GM04503 (cell line): ENCODE data around the gene MORC2.

ENCODE experiments used
- DNase-seq: peaks from one replicate; pipeline ENCODE4 v3.0.0-alpha.2; 2012; ENCODE audit warnings: low read depth

MORC2 gene

DNA sequence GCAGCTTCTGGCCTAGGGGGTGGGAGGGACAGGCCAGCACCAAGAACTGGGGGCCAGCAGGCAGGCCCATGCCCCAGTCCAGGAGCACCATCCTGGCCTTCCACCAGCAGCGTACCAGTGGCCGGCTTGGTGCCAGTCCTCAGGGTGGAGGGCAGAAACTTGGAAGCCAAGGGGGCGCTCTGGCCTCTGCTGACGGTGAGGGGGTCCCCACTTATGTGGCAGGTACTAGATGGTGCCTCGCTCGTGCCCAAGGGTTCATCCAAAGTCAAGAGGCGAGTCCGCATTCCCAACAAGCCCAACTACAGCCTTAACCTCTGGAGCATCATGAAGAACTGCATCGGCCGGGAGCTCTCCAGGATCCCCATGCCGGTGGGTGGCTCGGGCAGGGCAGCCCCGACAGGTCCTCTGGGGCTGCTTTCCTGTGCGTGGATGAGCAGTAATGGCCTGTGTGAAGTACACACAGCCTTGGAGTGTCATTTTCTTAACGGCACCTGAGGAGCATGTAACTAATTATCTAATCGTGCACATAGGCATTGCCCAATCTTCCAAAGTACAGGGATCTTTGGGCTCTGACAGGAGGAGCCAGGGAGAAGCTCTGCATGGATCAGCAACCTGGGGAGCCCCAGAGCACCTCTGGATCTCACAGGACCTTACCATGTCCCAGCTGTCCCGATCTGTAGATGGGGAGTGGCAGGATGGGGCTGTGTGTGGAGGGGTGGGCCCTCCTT lies 79.1 kb downstream of the MORC2 start:
- DNase-seq: no peak

DNA sequence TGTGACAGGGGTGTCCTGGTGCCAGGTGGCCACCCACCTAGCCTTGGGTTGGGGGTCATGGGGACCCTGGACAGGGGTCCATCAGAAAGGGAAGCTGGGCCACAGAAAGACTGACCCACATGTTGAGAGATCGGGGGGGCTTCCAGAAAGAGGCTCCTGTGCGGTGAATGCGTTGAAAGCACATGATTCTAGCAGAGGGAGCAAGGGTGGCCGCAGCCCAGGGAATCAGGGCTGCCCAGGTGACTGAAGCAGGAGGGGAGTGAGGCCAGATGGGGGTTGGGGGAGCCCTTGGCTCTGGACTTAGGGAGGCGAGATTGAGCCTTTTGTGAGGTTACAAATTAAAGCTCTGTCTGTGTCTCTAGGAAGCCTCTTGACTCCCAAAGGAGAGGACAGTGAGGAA lies 80.7 kb downstream of the MORC2 start:
- no peak for DNase-seq

DNA sequence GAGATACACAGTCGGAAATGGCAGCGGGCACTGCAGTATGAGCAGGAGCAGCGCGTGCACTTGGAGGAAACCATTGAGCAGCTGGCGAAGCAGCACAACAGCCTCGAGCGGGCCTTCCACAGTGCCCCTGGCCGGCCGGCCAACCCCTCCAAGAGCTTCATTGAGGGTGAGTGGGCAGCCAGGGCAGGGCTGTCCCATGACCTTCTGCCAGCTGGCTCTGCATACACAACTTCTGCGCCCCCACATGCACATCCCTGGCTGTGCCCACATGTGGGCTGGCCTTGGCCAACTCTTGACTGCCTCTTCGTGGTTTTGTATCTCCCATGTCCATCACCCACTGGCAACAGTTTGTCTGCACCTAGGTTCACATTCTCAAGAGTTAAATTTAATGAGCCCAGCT lies 81.1 kb downstream of the MORC2 start:
- no peak for DNase-seq

DNA sequence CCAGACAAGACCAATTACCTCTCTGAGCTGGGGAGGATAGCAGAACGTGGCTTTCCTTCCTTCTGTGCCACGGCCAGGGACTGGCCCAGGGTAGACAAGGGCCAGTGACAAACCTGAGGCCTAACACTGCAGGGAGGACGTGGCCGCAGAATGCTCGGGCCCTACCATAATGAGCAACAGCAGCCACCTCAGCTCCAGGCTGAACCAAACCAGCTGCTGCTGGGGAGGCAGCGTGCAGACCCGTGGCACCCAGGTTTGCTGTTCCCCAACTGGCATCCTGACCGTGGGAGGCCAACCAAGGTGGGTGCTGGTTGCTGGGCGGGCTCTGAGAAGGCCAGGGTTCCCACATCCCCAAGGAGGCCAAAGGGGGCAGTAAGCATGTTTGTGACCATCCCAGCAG lies 83.0 kb downstream of the MORC2 start:
- no peak for DNase-seq

DNA sequence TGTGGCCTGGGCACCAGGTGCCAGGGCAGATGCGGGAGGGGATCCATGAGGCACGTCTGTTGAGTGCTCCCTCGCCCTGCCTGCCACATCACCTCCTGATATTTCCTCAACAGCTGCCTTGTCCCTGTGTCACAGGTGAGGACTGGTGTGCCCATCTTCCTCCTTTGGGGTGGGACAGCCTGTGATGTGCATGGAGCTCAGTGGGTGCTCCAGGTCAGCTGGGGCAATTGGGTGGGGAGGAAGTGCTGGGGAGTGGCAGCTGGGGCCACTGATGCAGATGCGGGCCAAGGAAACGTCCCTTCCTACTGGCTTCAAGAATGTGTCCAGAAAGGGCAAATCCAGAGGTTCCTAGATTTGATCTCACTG lies 83.6 kb downstream of the MORC2 start:
- no peak for DNase-seq

DNA sequence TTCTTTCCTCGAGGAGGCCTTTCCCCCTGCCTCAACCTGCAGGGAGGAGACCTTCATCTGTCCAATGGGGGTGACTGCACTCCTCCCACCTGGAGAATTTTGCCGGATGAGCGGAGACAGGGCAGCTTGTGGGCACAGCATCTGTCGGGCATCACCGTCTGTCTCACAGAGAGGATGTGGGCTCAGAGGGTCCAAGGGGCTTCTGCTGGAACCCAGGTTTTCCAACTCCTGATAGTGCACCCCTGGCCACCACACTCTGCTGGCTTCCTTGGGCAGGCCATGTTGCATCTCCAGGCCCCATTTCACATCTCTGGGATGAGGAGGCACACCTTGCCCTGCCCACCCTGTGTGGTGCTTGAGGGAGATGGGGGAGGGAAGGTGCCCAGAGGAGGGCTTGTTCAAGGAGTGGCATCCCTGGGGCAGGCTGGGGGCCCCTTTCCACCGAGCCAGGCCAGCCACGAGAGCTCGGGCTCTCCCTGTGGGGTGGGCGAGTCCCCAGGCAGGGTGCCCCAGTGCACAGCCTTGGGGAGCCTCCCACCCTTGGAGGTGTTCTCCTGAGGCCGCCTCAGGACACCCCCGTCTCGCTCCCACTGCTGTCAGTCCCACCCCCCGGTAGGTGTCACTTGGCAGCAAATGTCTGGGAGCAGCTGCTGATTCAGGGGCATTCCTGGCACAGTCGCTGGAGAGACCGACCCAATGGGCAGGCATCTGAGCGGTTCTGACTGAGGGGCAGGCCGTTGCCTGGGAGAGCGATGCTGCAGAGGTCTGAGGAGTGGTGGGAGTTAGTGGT lies 84.2 kb downstream of the MORC2 start:
- DNase-seq: no peak

GRCh38 chr22:30883586-30884145 lies 84.9 kb downstream of the MORC2 start:
- DNase-seq: no peak

DNA sequence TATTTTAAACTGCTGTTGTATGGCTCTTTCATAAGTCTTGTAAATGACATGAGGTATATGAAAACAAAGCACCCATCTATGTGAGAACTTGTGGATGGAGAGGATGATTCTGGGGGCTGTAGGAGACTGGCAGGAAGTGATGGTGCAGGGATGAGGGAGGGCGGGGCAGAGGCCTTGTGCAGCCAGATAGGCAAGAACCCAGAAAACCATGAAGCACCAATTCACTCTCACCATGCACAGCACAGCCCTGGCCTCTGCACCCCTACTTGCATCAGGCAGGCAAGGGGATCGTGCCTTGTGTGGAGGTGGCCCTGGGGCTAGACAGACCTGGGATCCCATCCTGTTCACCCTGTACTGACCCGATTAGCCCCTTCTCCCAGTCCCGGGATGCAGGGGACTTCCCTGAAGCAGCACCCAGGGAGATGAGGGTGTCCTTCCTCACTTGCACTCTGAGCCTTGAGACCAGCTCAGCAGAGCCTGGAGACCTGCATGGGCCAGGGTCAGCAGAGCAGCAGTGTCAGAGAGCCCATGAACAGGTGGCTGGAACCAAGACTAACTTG lies 85.5 kb downstream of the MORC2 start:
- no peak for DNase-seq

- DNase-seq: no peak
Observed at GRCh38 chr22:30882184-30882717, 86.3 kb downstream of the MORC2 start.

DNA sequence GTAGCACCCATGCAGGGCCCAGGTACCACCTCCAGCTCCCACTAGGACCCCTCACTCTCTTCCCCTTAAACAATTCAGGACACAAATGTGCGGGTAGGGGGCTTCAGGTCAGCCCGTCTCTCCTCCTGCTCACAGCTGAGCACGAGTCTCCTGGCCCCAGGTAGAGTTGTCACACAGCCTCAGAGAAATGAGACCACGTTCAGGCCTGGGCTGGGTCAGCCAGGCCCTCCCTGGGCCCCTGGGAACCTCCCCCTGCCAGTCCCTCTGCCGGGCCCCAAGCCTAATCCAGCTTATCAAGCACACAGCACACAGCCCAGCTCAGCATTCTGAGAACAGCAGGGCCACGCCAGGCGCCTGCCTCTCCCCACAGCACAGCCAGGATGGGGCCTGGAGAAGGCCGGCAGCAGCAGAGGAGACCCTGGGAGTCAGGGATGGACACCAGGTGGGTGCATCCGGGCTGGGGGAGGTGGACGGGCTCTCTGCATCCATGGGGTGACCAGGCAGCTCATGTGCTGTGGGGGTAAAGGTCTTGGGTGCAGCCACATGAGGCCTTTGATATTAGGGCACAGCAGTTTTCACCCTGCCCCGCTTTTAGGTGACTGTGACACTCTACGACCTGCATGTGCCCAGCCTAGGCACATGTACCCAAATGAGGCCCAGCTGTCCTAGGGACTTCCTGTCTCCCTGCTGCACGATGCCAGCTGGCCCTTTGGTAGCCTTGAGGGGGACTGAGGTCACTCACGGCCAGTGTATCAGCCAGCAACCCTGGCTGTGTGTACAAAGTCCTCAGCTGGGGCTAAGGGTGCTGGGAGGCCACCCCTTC lies 87.0 kb downstream of the MORC2 start:
- no peak for DNase-seq

GRCh38 chr22:30880847-30881246 lies 87.7 kb downstream of the MORC2 start:
- no peak for DNase-seq

DNA sequence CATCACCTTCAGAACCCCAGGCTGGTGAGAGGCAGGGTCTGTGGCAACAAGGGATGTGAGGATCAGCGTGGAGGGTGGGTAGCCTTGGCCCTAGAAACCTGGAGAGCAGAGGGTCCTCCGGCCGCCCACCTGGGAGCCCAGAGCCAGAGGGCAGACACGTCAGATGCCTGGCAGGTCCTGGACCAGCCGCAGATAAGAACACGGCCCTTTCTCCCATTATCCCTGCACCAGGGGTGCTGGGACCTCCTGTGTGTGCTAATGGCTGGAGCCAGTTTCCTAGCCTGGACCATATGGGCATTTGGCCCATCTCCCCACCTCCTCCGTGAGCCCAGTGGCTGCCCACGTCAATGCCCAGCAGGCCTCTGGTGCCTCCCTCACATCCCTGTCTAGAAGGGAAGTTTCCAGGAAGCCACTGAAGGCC lies 88.4 kb downstream of the MORC2 start:
- DNase-seq: no peak

DNA sequence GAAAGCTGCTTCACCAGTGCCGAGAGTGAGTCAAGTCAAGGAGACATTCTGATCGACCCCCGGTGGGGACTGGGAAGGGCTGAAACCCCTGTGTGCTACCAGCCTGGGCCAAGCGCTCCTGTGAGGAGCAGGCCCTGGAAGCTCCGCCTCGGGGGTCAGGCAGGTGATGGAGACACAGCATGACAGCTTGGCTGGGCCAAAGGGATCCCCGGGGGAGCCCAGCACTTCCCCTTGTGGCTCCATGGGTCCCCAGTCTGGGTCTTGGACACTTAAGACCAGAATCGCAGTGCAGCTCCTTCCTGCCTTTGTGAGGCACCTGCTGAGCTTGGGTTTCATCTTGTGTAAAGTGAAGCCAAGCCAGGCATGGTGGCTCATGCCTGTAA lies 89.2 kb downstream of the MORC2 start:
- DNase-seq: no peak

GRCh38 chr22:30878516-30879414 lies 89.8 kb downstream of the MORC2 start:
- no peak for DNase-seq

- no peak for DNase-seq
Observed at GRCh38 chr22:30877662-30878515, 90.7 kb downstream of the MORC2 start.

GRCh38 chr22:30876915-30877553 lies 91.5 kb downstream of the MORC2 start:
- peak; percentile 5 for DNase-seq

- no peak for DNase-seq
Observed at GRCh38 chr22:30876221-30876751, 92.3 kb downstream of the MORC2 start.

- DNase-seq: no peak
Observed at GRCh38 chr22:30875481-30876215, 92.9 kb downstream of the MORC2 start.
